D341Med (cell line): ENCODE measurements around the gene KCTD11.
"Not testable (repeated sequence)": the region's sequence is repeated elsewhere in the genome, so short reads cannot be mapped to it uniquely, and the experiment has no call there.

Source experiments
- DNase-seq: peaks from one replicate; pipeline ENCODE4 v3.0.0; 2012; ENCODE audit warnings: low spot score

Gene KCTD11

GRCh38 chr17:7346761-7347614 is 5.0 kb upstream of the KCTD11 start:
- DNase-seq: no peak

GRCh38 chr17:7347630-7348477 is 4.1 kb upstream of the KCTD11 start:
- DNase-seq: no peak

GRCh38 chr17:7348478-7349242 is 3.3 kb upstream of the KCTD11 start:
- DNase-seq: no peak

DNA sequence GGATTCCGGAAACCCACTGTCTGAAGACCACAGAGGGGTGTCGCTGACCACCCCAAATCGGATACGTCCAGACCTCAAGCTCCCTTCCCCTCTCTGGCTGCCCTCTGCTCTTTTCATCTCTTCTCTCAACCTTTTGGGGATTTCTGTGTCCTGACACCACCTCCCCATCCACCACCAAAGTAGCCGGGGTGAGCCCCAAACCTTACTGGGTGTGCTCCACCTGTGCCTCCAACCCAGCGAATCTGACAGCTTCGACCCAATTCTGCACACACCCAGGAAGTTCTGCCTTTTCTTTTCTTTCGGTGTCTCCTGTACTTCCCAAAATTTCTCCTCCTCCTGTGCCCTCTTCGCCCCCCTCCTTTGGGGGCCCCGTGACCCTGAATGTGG is 534 bp downstream of the KCTD11 start:
- DNase-seq: no peak

DNA sequence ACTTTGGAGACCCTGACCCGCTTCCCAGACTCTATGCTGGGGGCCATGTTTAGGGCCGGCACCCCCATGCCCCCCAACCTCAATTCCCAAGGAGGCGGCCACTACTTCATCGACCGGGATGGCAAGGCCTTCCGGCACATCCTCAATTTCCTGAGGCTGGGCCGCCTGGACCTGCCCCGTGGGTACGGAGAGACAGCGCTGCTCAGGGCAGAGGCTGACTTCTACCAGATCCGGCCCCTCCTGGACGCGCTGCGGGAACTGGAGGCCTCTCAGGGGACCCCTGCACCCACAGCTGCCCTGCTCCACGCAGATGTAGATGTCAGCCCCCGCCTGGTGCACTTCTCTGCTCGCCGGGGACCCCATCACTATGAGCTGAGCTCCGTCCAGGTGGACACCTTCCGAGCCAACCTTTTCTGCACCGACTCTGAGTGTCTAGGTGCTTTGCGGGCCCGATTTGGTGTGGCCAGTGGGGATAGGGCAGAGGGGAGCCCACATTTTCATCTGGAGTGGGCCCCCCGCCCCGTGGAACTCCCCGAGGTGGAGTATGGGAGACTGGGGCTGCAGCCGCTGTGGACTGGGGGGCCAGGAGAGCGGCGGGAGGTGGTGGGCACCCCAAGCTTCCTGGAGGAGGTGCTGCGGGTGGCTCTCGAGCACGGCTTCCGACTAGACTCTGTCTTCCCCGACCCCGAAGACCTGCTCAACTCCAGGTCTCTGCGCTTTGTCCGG is 1.1 kb downstream of the KCTD11 start:
- DNase-seq: no peak

DNA sequence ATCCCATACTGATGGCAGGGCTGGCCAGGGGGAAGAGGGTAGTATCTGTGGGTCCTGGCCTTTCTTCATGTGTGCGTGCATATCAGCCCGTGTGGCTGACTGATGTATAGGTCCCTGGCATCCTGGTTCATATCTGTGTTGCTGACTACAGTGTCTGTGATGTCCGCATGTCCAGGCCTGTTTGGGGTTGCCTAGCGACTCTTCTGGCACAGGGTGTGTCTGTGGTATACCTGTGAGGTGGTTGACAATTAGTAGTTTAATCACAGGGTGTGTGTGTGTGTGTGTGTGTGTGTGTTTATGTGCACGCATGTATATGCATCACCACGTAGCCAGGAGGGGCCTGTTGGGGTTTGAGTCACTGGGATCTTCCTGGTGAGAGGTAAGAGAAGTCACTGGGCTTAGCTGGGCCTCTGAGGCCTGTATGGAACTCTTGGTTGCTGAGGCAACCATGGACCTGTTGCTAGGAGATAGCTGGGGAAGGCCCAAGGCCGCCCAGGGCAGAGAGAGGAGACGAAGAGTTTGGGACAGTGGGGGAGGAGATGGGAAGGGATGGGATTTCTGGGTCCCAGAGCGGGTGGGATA is 2.4 kb downstream of the KCTD11 start:
- no peak for DNase-seq

DNA sequence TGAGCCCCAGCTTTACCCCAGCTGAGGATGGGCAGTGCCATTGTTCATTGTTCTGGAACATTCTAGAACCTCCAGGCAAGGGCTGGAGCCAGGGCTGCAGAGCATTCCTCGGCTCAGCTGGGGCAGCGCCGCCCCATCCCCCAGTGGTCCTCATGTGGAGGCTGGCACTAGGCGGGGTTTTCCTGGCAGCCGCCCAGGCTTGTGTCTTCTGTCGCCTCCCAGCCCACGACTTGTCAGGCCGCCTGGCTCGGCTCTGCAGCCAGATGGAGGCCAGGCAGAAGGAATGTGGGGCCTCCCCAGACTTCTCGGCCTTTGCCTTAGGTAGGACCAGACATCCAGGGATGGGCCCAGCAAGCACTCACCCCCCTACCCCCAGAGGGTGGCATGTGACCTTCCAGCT is 3.1 kb downstream of the KCTD11 start, which contains the start of gene TMEM95:
Gene TMEM95 (plus strand): TSS at position 104 of the 400 bp plus-strand sequence. CDS start 49 bp downstream, at position 153.
- DNase-seq: no peak

GRCh38 chr17:7355573-7355972 is 3.6 kb downstream of the KCTD11 start:
- DNase-seq: no peak

GRCh38 chr17:7356072-7356549 is 4.1 kb downstream of the KCTD11 start:
- DNase-seq: peak; percentile 82

GRCh38 chr17:7356756-7357155 is 4.8 kb downstream of the KCTD11 start:
- no peak for DNase-seq

- DNase-seq: no peak
These were observed 5.4 kb downstream of the KCTD11 start for GRCh38 chr17:7357381-7357780.

- no peak for DNase-seq
These were observed 9.9 kb downstream of the KCTD11 start for GRCh38 chr17:7361906-7362305.

DNA sequence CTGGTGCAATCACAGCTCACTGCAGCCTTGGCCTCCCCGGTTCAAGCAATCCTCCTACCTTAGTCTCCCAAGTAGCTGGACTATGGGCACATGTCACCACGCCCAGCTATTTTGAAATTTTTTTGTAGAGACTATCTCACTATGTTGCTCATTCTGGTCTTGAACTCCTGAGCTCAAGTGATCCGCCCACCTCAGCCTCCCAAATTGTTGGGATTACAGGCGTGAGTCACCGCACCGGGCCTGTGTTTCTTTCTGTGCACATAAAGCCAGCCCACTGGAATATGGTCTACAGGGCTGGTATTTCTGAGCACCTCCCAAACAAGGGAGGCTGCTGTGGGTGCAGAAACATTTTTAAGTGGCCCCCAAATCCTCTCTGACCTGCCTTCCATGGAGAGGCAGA is 11.3 kb downstream of the KCTD11 start:
- DNase-seq: no peak

GRCh38 chr17:7365963-7366362 is 14.0 kb downstream of the KCTD11 start:
- DNase-seq: not testable (repeated sequence)

GRCh38 chr17:7367083-7367482 is 15.1 kb downstream of the KCTD11 start:
- no peak for DNase-seq

DNA sequence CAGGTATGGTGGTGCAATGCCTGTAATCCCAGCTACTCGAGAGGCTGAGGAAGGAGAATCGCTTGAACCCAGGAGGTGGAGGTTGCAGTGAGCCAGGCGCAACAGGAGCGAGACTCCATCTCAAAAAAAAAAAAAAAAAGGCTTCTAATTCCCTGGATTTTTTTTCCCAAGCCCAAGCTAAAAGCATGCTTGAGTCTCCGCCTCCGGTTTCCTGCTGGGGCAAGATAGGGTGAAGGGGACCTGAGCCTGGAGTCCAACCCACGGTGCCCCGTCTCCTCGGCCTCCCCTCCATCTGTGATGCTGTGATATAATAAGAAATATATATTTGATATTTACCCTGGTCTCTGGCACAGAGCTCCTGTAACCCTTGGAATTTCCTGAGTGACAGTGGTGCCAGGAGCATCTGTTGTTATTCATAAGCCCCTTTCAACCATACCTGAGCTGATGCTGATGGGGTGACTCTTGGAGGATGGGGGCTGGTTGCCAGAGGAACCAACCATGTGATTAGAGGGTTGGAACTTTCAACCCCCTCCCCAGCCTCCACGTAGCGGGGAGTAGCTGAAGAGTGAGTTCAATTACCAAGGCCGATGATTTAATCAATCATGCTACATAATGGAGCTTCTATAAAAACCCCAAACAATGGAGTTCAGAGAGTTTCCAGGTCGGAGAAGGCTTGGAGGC is 16.1 kb downstream of the KCTD11 start:
- DNase-seq: no peak

DNA sequence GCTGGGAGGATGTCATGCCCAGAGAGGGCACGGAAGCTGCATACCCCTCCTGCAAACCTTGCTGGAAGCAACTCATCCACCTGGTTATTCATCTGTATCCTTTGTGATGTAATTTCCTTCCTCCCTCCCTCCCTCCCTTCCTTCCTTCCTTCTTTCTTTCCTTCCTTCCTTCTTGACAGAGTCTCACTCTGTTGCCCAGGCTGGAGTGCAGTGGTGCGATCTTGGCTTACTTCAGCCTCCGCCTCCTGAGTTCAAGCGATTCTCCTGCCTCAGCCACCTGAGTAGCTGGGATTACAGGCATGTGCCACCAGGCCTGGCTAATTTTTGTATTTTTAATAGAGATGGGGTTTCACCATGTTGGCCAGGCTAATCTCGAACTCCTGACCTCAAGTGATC is 16.6 kb downstream of the KCTD11 start:
- not testable (repeated sequence) for DNase-seq

DNA sequence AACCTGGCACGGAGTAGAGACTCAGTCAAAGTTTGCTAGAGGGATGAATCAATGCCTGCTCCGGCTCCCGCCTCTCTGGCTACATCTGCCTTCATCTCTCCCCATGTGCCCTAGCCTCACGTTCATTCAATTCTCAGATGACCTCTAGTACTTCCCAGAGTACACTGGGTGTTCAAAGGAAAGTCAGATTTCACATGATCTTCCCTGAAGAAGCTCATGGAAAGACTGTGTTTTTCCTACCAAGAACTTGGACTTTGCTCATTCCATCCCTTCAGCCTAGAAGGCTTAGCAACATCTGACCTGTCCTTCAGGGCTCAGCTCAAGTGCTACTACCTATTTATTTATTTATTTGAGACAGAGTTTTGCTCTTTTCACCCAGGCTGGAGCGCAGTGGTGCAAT is 17.9 kb downstream of the KCTD11 start:
- DNase-seq: no peak

DNA sequence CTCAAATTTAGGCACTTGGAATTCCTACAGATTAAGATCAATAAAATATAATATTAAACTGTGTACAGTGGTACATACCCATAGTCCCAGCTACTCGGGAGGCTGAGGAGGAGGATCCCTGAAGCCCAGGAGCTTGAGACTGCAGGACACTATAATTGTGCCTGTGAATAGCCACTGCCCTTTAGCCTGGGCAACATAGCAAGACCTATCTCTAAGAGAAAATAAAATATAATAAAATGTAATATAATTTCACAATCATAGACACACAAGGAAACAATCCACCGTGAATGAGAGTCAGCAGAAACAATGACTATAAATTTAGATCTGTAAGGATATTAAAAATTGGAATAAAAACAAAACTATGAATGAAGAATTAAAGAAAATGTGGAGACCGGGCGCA is 18.9 kb downstream of the KCTD11 start:
- no peak for DNase-seq

GRCh38 chr17:7374353-7374752 is 22.4 kb downstream of the KCTD11 start:
- no peak for DNase-seq

DNA sequence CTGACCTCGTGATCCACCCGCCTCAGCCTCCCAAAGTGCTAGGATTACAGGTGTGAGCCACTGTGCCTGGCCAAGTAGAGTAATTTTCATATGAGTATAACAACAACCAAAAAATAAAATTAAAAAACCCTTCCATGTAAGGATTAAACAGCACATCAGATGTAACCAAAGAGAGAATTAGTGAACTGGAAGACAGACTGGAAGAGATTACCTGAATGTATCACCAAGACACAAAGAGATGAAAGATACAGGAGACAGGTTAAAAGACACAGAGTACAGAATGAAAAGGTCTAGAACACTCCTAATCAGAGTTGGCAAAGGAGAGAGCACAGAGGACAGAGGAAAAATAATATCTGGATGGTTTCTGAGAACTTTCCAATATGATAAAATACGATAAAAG is 27.2 kb downstream of the KCTD11 start:
- no peak for DNase-seq
